Activated naive CD8-positive, alpha-beta T cell treated with anti-CD3 and anti-CD28 coated beads, Interleukin-2, amount 50 U/mL, for 24 hours (primary cell): Measurements from ENCODE around the gene MED13L.
"Not testable (repeated sequence)": the region's sequence is repeated elsewhere in the genome, so short reads cannot be mapped to it uniquely, and the experiment has no call there.

Source experiments
- ATAC-seq: fragments of 150-1000 bp; cut with Tn5 transposase; one replicate; pipeline ENCODE4 v1.10.0; 2021
- DNase-seq: peaks from one replicate; pipeline ENCODE4 v3.0.0; 2021
- H3K27ac Mint-ChIP-seq: one replicate; pipeline ENCODE4 v1.8.0; 2021; ENCODE audit warnings: mild to moderate bottlenecking, mixed read lengths
- H3K27me3 Mint-ChIP-seq: one replicate; pipeline ENCODE4 v1.8.0; 2021; ENCODE audit warnings: mixed read lengths
- H3K36me3 Mint-ChIP-seq: one replicate; pipeline ENCODE4 v1.8.0; 2021; ENCODE audit warnings: low read depth, mixed read lengths
- H3K4me1 Mint-ChIP-seq: one replicate; pipeline ENCODE4 v1.8.0; 2021; ENCODE audit warnings: mixed read lengths
- H3K4me3 Mint-ChIP-seq: one replicate; pipeline ENCODE4 v1.8.0; 2021; ENCODE audit warnings: mild to moderate bottlenecking, moderate library complexity, mixed read lengths
- H3K9me3 Mint-ChIP-seq: one replicate; pipeline ENCODE4 v1.8.0; 2021; ENCODE audit warnings: mixed read lengths

The MED13L gene

GRCh38 chr12:116136340-116136739 is 141.2 kb downstream of the MED13L start:
- peak overlapping the region; percentile 67 for H3K4me3 Mint-ChIP-seq
- no peaks in the 10 kb centered on the region for H3K27me3 Mint-ChIP-seq
- ATAC-seq (peak; percentile 64), DNase-seq (no peak)
- H3K27ac Mint-ChIP-seq, result peak overlapping the region; percentile 91
- H3K9me3 Mint-ChIP-seq, result no peaks in the 10 kb centered on the region
- no peaks in the 10 kb centered on the region for H3K36me3 Mint-ChIP-seq
- H3K4me1 Mint-ChIP-seq, result peaks cover 74% of the 10 kb centered on the region

DNA sequence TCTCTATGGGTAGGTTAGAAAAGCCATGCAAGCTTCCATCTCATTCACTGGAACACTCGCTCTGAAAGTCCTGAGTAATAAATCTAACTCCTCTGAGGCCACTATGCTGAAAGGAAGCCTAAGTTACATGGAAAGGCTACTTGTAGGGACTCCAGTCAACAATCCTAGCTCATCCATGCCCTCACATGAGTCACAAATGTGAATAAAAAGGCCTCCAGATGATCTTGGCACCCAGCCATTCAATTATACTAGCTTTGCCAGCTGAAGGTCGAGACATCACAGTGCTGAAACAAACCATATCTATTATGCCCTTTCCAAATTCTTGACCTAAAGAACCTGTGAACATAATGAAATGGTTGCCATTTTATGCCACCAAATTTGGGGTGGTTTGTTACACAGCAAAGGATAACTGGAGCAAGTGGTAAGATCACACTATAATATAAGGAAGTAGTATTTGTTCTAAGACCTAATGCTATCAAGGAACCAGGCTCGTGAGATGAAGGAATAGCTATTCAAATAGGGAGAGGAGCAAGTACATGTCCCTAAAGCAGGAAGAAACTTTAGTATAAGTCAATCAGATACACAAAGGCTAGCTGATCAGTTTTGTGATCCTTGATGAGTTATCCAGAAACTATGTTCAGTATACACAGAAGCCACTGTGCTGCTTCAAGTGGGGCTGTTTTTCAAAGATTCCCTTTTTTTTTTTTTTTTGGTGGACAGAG is 142.1 kb downstream of the MED13L start:
- H3K27me3 Mint-ChIP-seq, result no peaks in the 10 kb centered on the region
- DNase-seq, result no peak
- H3K9me3 Mint-ChIP-seq, result no peaks in the 10 kb centered on the region
- H3K4me3 Mint-ChIP-seq, result peak overlapping the region; percentile 15
- peaks cover 81% of the 10 kb centered on the region for H3K4me1 Mint-ChIP-seq
- no peaks in the 10 kb centered on the region for H3K36me3 Mint-ChIP-seq
- no peak for ATAC-seq
- H3K27ac Mint-ChIP-seq, result peak overlapping the region; percentile 91

- H3K27me3 Mint-ChIP-seq, result no peaks in the 10 kb centered on the region
- ATAC-seq (no peak), DNase-seq (no peak)
- H3K36me3 Mint-ChIP-seq, result no peaks in the 10 kb centered on the region
- H3K4me1 Mint-ChIP-seq, result peaks cover 78% of the 10 kb centered on the region
- H3K27ac Mint-ChIP-seq, result no peak overlapping the region
- no peaks in the 10 kb centered on the region for H3K9me3 Mint-ChIP-seq
- H3K4me3 Mint-ChIP-seq, result no peak overlapping the region
These were observed 143.8 kb downstream of the MED13L start for GRCh38 chr12:116133636-116134214.

- H3K27ac Mint-ChIP-seq, result no peak overlapping the region
- DNase-seq, result no peak
- no peaks in the 10 kb centered on the region for H3K9me3 Mint-ChIP-seq
- H3K4me1 Mint-ChIP-seq, result peaks cover 73% of the 10 kb centered on the region
- ATAC-seq, result peak; percentile 29
- H3K36me3 Mint-ChIP-seq, result no peaks in the 10 kb centered on the region
- H3K4me3 Mint-ChIP-seq, result no peak overlapping the region
- H3K27me3 Mint-ChIP-seq, result no peaks in the 10 kb centered on the region
These were observed 144.3 kb downstream of the MED13L start for GRCh38 chr12:116133149-116133548.

- peaks cover 73% of the 10 kb centered on the region for H3K4me1 Mint-ChIP-seq
- not testable (repeated sequence) for H3K36me3 Mint-ChIP-seq, H3K27me3 Mint-ChIP-seq, ATAC-seq, H3K27ac Mint-ChIP-seq, H3K9me3 Mint-ChIP-seq, H3K4me3 Mint-ChIP-seq, DNase-seq
These were observed 145.5 kb downstream of the MED13L start for GRCh38 chr12:116131987-116132386.

GRCh38 chr12:116131176-116131575 is 146.3 kb downstream of the MED13L start:
- Mint-ChIP-seq H3K27ac (no peak overlapping the region), H3K4me3 (no peak overlapping the region), H3K27me3 (no peaks in the 10 kb centered on the region), H3K36me3 (no peaks in the 10 kb centered on the region), H3K4me1 (peaks cover 69% of the 10 kb centered on the region), H3K9me3 (no peaks in the 10 kb centered on the region)
- ATAC-seq (no peak), DNase-seq (no peak)

DNA sequence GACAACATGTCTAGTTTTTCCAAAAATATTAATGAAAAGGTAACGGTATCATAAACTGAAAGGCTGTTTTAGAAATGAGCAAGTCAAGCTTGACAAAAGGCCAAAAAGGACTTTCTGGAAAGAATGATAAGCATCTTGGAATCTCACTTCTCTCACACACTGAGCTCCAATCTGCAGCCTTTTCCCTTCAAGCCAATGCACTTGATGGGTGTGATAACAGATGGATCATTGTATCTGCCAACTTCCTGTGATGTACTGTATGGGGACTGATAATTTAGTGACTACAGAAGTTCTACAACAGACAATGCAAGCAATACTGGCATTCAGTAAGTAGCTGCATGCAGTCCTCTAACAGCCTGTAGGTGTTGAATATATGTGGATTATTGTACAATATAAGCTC is 147.1 kb downstream of the MED13L start:
- H3K27ac Mint-ChIP-seq, result no peak overlapping the region
- H3K4me3 Mint-ChIP-seq, result no peak overlapping the region
- no peak for DNase-seq
- ATAC-seq, result no peak
- peaks cover 66% of the 10 kb centered on the region for H3K4me1 Mint-ChIP-seq
- no peaks in the 10 kb centered on the region for H3K36me3 Mint-ChIP-seq
- no peaks in the 10 kb centered on the region for H3K27me3 Mint-ChIP-seq
- no peaks in the 10 kb centered on the region for H3K9me3 Mint-ChIP-seq

- DNase-seq (no peak), ATAC-seq (no peak)
- Mint-ChIP-seq H3K27ac (no peak overlapping the region), H3K36me3 (no peaks in the 10 kb centered on the region), H3K4me3 (no peak overlapping the region), H3K9me3 (no peaks in the 10 kb centered on the region), H3K27me3 (no peaks in the 10 kb centered on the region), H3K4me1 (peaks cover 66% of the 10 kb centered on the region)
These were observed 148.7 kb downstream of the MED13L start for GRCh38 chr12:116128779-116129178.

DNA sequence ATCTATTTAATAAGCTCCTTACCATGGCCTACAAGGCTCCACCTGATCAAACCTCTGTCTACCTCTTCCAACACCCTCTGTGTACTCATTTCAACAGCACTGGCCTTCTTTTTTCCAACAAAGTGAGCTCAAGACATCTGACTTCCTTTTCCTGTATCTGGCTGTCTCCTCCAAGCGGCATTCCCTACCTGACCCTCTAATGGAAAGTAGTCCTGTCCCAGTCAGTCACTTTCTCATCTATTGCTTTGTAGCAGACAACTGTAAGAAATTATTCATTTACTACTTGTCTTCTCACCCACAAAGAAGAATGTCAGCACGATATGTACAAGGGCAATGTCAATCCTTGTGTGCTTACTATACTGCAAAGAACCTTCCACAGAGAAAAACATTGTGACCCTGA is 149.6 kb downstream of the MED13L start:
- no peak overlapping the region for H3K4me3 Mint-ChIP-seq
- no peak for ATAC-seq
- no peaks in the 10 kb centered on the region for H3K9me3 Mint-ChIP-seq
- no peaks in the 10 kb centered on the region for H3K27me3 Mint-ChIP-seq
- no peak overlapping the region for H3K27ac Mint-ChIP-seq
- no peaks in the 10 kb centered on the region for H3K36me3 Mint-ChIP-seq
- H3K4me1 Mint-ChIP-seq, result peaks cover 66% of the 10 kb centered on the region
- DNase-seq, result no peak

GRCh38 chr12:116126610-116127009 is 150.9 kb downstream of the MED13L start:
- Mint-ChIP-seq H3K9me3 (no peaks in the 10 kb centered on the region), H3K4me3 (no peak overlapping the region), H3K27ac (no peak overlapping the region), H3K4me1 (peaks cover 73% of the 10 kb centered on the region), H3K27me3 (no peaks in the 10 kb centered on the region), H3K36me3 (no peaks in the 10 kb centered on the region)
- no peak for DNase-seq
- ATAC-seq, result no peak

DNA sequence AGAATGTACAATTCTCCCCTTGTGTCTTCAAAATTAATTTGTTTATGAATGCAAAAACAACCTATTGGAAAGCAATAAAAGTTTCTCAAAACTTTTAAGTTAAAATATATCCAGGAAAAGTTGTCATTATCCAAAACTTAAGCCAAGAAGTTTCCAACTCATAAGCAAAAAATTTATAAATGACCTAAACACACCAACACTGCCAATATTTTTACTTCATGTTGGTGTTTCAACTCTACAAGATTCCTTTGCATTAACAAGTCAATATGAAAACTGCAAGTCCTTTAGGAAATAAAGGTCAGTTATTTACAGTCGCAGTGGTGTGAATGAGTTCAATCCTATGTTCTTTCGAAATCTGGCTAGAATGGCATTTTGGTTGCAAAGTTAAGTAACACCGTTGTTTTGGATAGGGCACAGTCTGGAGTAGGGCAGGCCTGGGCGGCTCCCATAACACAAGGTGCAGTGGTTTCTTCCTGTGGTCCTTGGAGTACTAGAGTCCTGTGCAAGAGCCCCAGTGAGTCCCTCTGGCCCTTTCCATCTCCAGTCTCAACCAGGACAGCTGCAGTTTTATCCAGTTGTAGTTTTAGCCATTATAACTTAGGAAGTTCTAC is 151.4 kb downstream of the MED13L start:
- DNase-seq, result no peak
- H3K4me1 Mint-ChIP-seq, result peaks cover 73% of the 10 kb centered on the region

DNA sequence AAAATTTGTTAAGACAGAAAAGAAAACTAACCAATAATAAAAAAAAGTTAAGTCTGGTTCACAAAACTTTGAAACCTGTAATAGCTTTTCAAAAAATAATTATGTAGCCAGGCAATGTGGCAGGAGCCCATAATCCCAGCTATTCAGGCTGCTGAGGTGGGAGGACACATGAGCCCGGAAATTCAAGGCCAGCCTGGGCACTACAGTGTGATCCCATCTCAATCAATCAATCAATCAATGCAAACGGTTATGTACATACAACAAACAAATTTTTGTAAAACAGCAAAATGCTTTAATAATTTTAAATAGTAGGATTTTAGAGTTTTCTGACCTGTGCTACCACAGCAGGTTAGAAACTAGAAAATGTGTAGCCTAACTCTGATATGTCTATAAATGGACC is 152.4 kb downstream of the MED13L start:
- ATAC-seq (no peak), DNase-seq (no peak)
- no peaks in the 10 kb centered on the region for H3K27me3 Mint-ChIP-seq
- no peaks in the 10 kb centered on the region for H3K36me3 Mint-ChIP-seq
- no peak overlapping the region for H3K4me3 Mint-ChIP-seq
- no peak overlapping the region for H3K27ac Mint-ChIP-seq
- peaks cover 72% of the 10 kb centered on the region for H3K4me1 Mint-ChIP-seq
- H3K9me3 Mint-ChIP-seq, result no peaks in the 10 kb centered on the region

More for the DNA sequence above, 151.4 kb downstream of the MED13L start:
- H3K4me3 Mint-ChIP-seq, result no peak overlapping the region
- H3K9me3 Mint-ChIP-seq, result no peaks in the 10 kb centered on the region
- no peaks in the 10 kb centered on the region for H3K27me3 Mint-ChIP-seq
- no peak for ATAC-seq
- no peak overlapping the region for H3K27ac Mint-ChIP-seq
- no peaks in the 10 kb centered on the region for H3K36me3 Mint-ChIP-seq

DNA sequence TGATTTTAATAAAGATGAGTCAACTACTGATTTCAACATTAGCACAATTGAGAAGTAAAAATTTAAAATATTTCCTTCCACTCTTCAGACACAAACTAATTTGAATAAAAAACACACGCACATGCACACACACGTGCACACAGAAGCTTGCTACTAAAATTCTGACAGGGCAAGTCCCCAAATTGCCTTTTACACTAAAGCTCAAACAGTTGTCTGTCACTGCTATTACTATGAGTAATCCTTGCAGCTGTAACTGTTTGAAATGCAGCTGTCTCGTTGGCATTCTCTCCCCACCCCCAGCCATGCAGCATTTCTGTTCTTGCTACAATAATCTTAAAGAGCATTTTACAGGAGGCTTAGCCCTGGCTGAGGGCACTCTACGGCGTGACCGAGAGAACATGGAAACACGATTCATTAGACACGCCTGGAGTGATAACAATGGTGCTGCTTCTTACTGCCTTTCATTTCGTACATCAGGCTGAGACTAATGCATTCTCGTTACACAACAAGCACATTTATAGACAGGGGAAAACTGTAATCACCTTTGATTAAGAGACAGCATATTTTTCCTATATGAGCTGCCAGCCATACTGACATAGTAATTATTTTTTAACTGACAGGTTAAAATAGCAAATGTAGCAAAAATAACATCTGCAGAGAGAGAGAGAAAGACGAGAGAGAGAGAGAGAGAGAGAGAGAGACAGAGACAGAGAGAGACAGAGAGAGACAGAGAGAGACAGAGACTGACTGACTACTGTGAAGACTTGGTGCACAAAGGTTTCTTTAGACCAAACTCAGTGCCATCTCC is 153.8 kb downstream of the MED13L start:
- DNase-seq, result peak; percentile 42
- Mint-ChIP-seq H3K9me3 (no peaks in the 10 kb centered on the region), H3K36me3 (no peaks in the 10 kb centered on the region), H3K27ac (no peak overlapping the region), H3K4me1 (peaks cover 64% of the 10 kb centered on the region), H3K27me3 (no peaks in the 10 kb centered on the region), H3K4me3 (peak overlapping the region; percentile 5)
- peak; percentile 80 for ATAC-seq

DNA sequence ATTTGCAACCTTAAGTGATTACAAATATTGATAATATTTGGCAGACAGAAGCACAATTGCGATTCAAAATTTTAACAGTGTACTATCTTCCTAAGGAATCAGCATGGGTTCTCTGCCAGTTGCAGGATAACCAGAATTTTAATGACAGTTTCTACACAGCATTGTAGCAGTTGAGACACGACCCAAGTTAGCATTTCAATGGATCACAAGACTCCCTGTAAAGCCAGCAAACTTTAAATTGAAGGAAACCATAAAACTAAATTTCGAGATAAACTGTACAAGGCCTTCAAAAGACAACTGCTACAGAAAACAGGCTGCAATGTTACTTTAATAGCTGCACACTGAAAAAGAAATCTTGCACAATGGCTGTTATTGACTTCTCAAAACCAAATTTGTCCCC is 154.9 kb downstream of the MED13L start:
- Mint-ChIP-seq H3K9me3 (no peaks in the 10 kb centered on the region), H3K4me1 (peaks cover 60% of the 10 kb centered on the region), H3K27me3 (no peaks in the 10 kb centered on the region), H3K36me3 (no peaks in the 10 kb centered on the region), H3K4me3 (no peak overlapping the region), H3K27ac (no peak overlapping the region)
- DNase-seq (no peak), ATAC-seq (no peak)
